HCT116 (cell line): ENCODE results near the gene TKTL1.
"Not testable (repeated sequence)": the region's sequence is repeated elsewhere in the genome, so short reads cannot be mapped to it uniquely, and the experiment has no call there.

ENCODE experiments used
- ELF1 ChIP-seq: IDR thresholded peaks from 2 replicates; pipeline ENCODE4 v1.6.1; 2012; ENCODE audit warnings: low read depth, borderline replicate concordance
- POLR2A ChIP-seq: IDR thresholded peaks from 2 replicates; pipeline ENCODE4 v1.7.0; 2011; ENCODE audit warnings: borderline replicate concordance; ENCODE audit not compliant: insufficient read depth, insufficient read length; ENCODE audit errors: extremely low read depth
- SIN3A ChIP-seq: IDR thresholded peaks from 2 replicates; pipeline ENCODE4 v1.6.1; 2012; ENCODE audit warnings: low read depth
- ZNF274 ChIP-seq: fragments of 200-500 bp; sonication (Bioruptor generic); IDR thresholded peaks from 2 replicates; pipeline ENCODE4 v1.6.1; 2014; ENCODE audit warnings: mild to moderate bottlenecking, low read depth, low read length, inconsistent platforms
- TF ChIP-seq, protein P1 (sequence below): IDR thresholded peaks from 2 replicates; pipeline ENCODE4 v1.6.1; 2012
- TF ChIP-seq, protein P2 (sequence below), 3 experiments: fragments of 200-600 bp in 1 of 3; sonication (generic) in 1 of 3; IDR thresholded peaks in 2 of 3; conservative IDR thresholded peaks in 1 of 3; 2 replicates each; pipeline ENCODE4 v1.5.1; 2012 to 2017; ENCODE audit warnings: low read depth in 2 of 3, low read length in 2 of 3, antibody characterized with exemption in 1 of 3, borderline replicate concordance in 1 of 3, control low read depth in 1 of 3, mild to moderate bottlenecking in 1 of 3, mixed read lengths in 1 of 3, mixed run types in 1 of 3, moderate library complexity in 1 of 3; ENCODE audit not compliant: insufficient read depth in 1 of 3
- TF ChIP-seq, protein P3 (sequence below): IDR thresholded peaks from 2 replicates; pipeline ENCODE4 v1.6.1; 2012
- TF ChIP-seq, protein P4 (sequence below): IDR thresholded peaks from 2 replicates; pipeline ENCODE4 v1.6.1; 2012; ENCODE audit warnings: low read depth

DNA sequence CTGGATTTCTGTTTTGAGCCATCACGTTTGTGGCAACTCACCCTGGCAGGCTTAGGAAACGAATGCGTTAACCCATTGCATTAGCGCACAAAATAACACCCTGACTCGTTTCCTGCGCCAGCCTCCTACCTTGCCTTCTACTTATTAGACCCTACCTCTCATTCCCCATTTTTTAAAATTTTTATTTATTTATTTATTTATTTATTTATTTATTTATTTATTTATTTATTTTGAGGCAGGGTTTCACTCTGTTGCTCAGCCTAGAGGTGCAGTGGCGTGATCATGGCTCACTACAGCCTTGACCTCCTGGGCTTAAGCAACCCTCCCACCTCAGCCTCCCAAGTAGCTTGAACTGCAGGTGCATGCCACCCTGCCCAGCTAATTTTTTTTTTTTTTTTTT, 7.4 kb downstream of the TKTL1 start:
- TF ChIP-seq, protein P1, sequence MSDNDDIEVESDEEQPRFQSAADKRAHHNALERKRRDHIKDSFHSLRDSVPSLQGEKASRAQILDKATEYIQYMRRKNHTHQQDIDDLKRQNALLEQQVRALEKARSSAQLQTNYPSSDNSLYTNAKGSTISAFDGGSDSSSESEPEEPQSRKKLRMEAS = not testable (repeated sequence)
- not testable (repeated sequence) for TF ChIP-seq SIN3A, POLR2A, ZNF274, ELF1
- TF ChIP-seq, protein P2, sequence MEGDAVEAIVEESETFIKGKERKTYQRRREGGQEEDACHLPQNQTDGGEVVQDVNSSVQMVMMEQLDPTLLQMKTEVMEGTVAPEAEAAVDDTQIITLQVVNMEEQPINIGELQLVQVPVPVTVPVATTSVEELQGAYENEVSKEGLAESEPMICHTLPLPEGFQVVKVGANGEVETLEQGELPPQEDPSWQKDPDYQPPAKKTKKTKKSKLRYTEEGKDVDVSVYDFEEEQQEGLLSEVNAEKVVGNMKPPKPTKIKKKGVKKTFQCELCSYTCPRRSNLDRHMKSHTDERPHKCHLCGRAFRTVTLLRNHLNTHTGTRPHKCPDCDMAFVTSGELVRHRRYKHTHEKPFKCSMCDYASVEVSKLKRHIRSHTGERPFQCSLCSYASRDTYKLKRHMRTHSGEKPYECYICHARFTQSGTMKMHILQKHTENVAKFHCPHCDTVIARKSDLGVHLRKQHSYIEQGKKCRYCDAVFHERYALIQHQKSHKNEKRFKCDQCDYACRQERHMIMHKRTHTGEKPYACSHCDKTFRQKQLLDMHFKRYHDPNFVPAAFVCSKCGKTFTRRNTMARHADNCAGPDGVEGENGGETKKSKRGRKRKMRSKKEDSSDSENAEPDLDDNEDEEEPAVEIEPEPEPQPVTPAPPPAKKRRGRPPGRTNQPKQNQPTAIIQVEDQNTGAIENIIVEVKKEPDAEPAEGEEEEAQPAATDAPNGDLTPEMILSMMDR (IDR thresholded peaks at IDR 0.05 in 2 of 3, conservative IDR thresholded peaks at IDR 0.05 in 1 of 3; ENCODE audit: borderline replicate concordance in 1 of 3, insufficient read depth in 1 of 3, low read depth in 2 of 3, low read length in 2 of 3) = not testable (repeated sequence)
- TF ChIP-seq, protein P3, sequence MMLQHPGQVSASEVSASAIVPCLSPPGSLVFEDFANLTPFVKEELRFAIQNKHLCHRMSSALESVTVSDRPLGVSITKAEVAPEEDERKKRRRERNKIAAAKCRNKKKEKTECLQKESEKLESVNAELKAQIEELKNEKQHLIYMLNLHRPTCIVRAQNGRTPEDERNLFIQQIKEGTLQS = not testable (repeated sequence)
- TF ChIP-seq, protein P4, sequence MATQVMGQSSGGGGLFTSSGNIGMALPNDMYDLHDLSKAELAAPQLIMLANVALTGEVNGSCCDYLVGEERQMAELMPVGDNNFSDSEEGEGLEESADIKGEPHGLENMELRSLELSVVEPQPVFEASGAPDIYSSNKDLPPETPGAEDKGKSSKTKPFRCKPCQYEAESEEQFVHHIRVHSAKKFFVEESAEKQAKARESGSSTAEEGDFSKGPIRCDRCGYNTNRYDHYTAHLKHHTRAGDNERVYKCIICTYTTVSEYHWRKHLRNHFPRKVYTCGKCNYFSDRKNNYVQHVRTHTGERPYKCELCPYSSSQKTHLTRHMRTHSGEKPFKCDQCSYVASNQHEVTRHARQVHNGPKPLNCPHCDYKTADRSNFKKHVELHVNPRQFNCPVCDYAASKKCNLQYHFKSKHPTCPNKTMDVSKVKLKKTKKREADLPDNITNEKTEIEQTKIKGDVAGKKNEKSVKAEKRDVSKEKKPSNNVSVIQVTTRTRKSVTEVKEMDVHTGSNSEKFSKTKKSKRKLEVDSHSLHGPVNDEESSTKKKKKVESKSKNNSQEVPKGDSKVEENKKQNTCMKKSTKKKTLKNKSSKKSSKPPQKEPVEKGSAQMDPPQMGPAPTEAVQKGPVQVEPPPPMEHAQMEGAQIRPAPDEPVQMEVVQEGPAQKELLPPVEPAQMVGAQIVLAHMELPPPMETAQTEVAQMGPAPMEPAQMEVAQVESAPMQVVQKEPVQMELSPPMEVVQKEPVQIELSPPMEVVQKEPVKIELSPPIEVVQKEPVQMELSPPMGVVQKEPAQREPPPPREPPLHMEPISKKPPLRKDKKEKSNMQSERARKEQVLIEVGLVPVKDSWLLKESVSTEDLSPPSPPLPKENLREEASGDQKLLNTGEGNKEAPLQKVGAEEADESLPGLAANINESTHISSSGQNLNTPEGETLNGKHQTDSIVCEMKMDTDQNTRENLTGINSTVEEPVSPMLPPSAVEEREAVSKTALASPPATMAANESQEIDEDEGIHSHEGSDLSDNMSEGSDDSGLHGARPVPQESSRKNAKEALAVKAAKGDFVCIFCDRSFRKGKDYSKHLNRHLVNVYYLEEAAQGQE = not testable (repeated sequence)
